Loucy (cell line): ENCODE results near the gene HEXD.
A peak's percentile ranks its signal among the peaks of the same experiment; 100 is the strongest.

Experiments
- H2AFZ ChIP-seq: fragments of 200-600 bp; sonication (generic); 2 replicates; pipeline ENCODE4 v1.6.0; 2016; ENCODE audit warnings: antibody characterized with exemption, mild to moderate bottlenecking, low read length, moderate library complexity
- H3F3A ChIP-seq: fragments of 200-600 bp; 2 replicates; pipeline ENCODE4 v1.6.0; 2016; ENCODE audit warnings: antibody characterized with exemption, low read depth, mild to moderate bottlenecking
- H3K27me3 ChIP-seq: fragments of 200-600 bp; sonication (generic); 2 replicates; pipeline ENCODE4 v1.6.1; 2014; ENCODE audit warnings: low read length, mild to moderate bottlenecking; ENCODE audit not compliant: insufficient read depth, poor library complexity, severe bottlenecking
- H3K36me3 ChIP-seq: fragments of 200-600 bp; sonication (generic); 2 replicates; pipeline ENCODE4 v1.6.1; 2016; ENCODE audit warnings: low read length; ENCODE audit not compliant: insufficient read depth
- H3K4me1 ChIP-seq: fragments of 200-600 bp; sonication (generic); 2 replicates; pipeline ENCODE4 v1.5.1; 2014; ENCODE audit warnings: low read length, mild to moderate bottlenecking; ENCODE audit not compliant: insufficient read depth, poor library complexity, severe bottlenecking
- H3K4me2 ChIP-seq: fragments of 200-600 bp; sonication (generic); 2 replicates; pipeline ENCODE4 v1.6.0; 2014; ENCODE audit warnings: antibody characterized with exemption, low read length, low read depth, mild to moderate bottlenecking; ENCODE audit not compliant: poor library complexity, severe bottlenecking
- H3K4me3 ChIP-seq: fragments of 200-600 bp; sonication (generic); 2 replicates; pipeline ENCODE4 v1.5.1; 2014; ENCODE audit warnings: low read length, mild to moderate bottlenecking, mixed read lengths; ENCODE audit not compliant: poor library complexity, severe bottlenecking
- H3K79me2 ChIP-seq: fragments of 200-600 bp; sonication (generic); 2 replicates; pipeline ENCODE4 v1.6.1; 2014; ENCODE audit warnings: low read length; ENCODE audit not compliant: insufficient read depth
- H3K9ac ChIP-seq: fragments of 200-600 bp; sonication (generic); 2 replicates; pipeline ENCODE4 v1.6.0; 2014; ENCODE audit warnings: mild to moderate bottlenecking, low read depth, low read length, moderate library complexity; ENCODE audit not compliant: poor library complexity, severe bottlenecking
- H3K9me2 ChIP-seq: fragments of 200-600 bp; sonication (generic); replicated peaks from 2 replicates; pipeline ENCODE4 v1.6.1; 2016; ENCODE audit warnings: low read depth, low read length, mixed read lengths
- H3K9me3 ChIP-seq: fragments of 200-600 bp; sonication (generic); 2 replicates; pipeline ENCODE4 v1.6.1; 2014; ENCODE audit warnings: mild to moderate bottlenecking, antibody characterized with exemption, low read length, low read depth; ENCODE audit not compliant: insufficient read depth
- H4K20me1 ChIP-seq: fragments of 200-600 bp; sonication (generic); 2 replicates; pipeline ENCODE4 v1.6.0; 2014; ENCODE audit warnings: antibody characterized with exemption, low read length, mild to moderate bottlenecking; ENCODE audit not compliant: insufficient read depth, poor library complexity, severe bottlenecking
- CTCF ChIP-seq: fragments of 200-600 bp; sonication (generic); conservative IDR thresholded peaks from 2 replicates; pipeline ENCODE4 v1.5.1; 2014; ENCODE audit warnings: mild to moderate bottlenecking, antibody characterized with exemption, low read length
- EZH2phosphoT487 ChIP-seq: fragments of 200-600 bp; IDR thresholded peaks from 2 replicates; pipeline ENCODE4 v1.6.1; 2018; ENCODE audit warnings: antibody characterized with exemption, mild to moderate bottlenecking, moderate library complexity, borderline replicate concordance

HEXD gene

GRCh38 chr17:82429824-82430223 is 11.7 kb downstream of the HEXD start:
- H3K9me3 ChIP-seq: no peaks in the 10 kb centered on the region
- H3K36me3 ChIP-seq: no peaks in the 10 kb centered on the region
- peaks cover 7% of the 10 kb centered on the region; the same call in 1 of the 2 replicates for H3F3A ChIP-seq
- peak overlapping the region; percentile 73 for H3K4me3 ChIP-seq
- peak overlapping the region; percentile 35; the same call in 1 of the 2 replicates for H2AFZ ChIP-seq
- H3K4me1 ChIP-seq: peaks cover 48% of the 10 kb centered on the region
- TF ChIP-seq CTCF (no peak), EZH2phosphoT487 (no peak)
- no peaks in the 10 kb centered on the region for H3K9me2 ChIP-seq
- peak overlapping the region; percentile 80 for H3K4me2 ChIP-seq
- peaks cover 16% of the 10 kb centered on the region for H3K79me2 ChIP-seq
- H3K27me3 ChIP-seq: no peaks in the 10 kb centered on the region
- H3K9ac ChIP-seq: peak overlapping the region; percentile 68
- H4K20me1 ChIP-seq: no peaks in the 10 kb centered on the region

- H3K4me3 ChIP-seq: no peak overlapping the region
- no peak for TF ChIP-seq EZH2phosphoT487
- 0 out of 2 replicates have a peak, but pooled peaks have one; percentile 9 for TF ChIP-seq CTCF
- H3K4me2 ChIP-seq: no peak overlapping the region
- peak overlapping the region; percentile 32 for H3K9ac ChIP-seq
- peaks cover 59% of the 10 kb centered on the region for H3K4me1 ChIP-seq
- no peaks in the 10 kb centered on the region for H3K9me3 ChIP-seq
- no peaks in the 10 kb centered on the region for H3K27me3 ChIP-seq
- no peaks in the 10 kb centered on the region for H3K9me2 ChIP-seq
- H3F3A ChIP-seq: peaks cover 7% of the 10 kb centered on the region; the same call in 1 of the 2 replicates
- peaks cover 16% of the 10 kb centered on the region for H3K79me2 ChIP-seq
- no peaks in the 10 kb centered on the region for H3K36me3 ChIP-seq
- no peaks in the 10 kb centered on the region for H4K20me1 ChIP-seq
- H2AFZ ChIP-seq: no peak overlapping the region
Observed at GRCh38 chr17:82432017-82432416, 13.9 kb downstream of the HEXD start.

- H4K20me1 ChIP-seq: no peaks in the 10 kb centered on the region
- H3K9me3 ChIP-seq: no peaks in the 10 kb centered on the region
- no peak overlapping the region for H3K9ac ChIP-seq
- H3F3A ChIP-seq: peaks cover 3% of the 10 kb centered on the region; the same call in 1 of the 2 replicates
- H3K36me3 ChIP-seq: no peaks in the 10 kb centered on the region
- no peak for TF ChIP-seq EZH2phosphoT487
- no peak for TF ChIP-seq CTCF
- peaks cover 1% of the 10 kb centered on the region for H3K79me2 ChIP-seq
- no peak overlapping the region for H2AFZ ChIP-seq
- no peak overlapping the region for H3K4me2 ChIP-seq
- no peaks in the 10 kb centered on the region for H3K9me2 ChIP-seq
- no peaks in the 10 kb centered on the region for H3K27me3 ChIP-seq
- no peak overlapping the region for H3K4me3 ChIP-seq
- peaks cover 52% of the 10 kb centered on the region for H3K4me1 ChIP-seq
Observed at GRCh38 chr17:82433560-82434215, 15.5 kb downstream of the HEXD start.
